Right atrium auricular region (tissue), 2 donors: ENCODE data around the gene PRR15. TPM values are rescaled to one million over a fixed set of nuclear protein-coding genes. Genes with fewer than 3 reads are reported as not detected.
"Not testable (repeated sequence)": the region's sequence is repeated elsewhere in the genome, so short reads cannot be mapped to it uniquely, and the experiment has no call there.

ENCODE experiments used
- DNase-seq: peaks from one replicate; pipeline ENCODE4 v3.0.0-alpha.2; 2019; ENCODE audit warnings: low spot score
- H3K27ac ChIP-seq, 2 donors: fragments of 200-600 bp; sonication (generic); 1 replicate in 1 of 2; 2 replicates in 1 of 2; pipeline ENCODE4 v1.5.1; 2016 to 2019
- H3K27me3 ChIP-seq, 2 donors: fragments of 200-600 bp; sonication (generic); one replicate each; pipeline versions ENCODE4 v1.5.1 to v1.6.0; 2017 to 2019
- H3K36me3 ChIP-seq: fragments of 200-600 bp; sonication (generic); one replicate; pipeline ENCODE4 v1.5.1; 2016
- H3K4me1 ChIP-seq, 2 donors: fragments of 200-600 bp; sonication (generic); one replicate each; pipeline versions ENCODE4 v1.5.1 to v1.6.0; 2017 to 2019
- H3K4me3 ChIP-seq, 2 donors: fragments of 200-600 bp; sonication (generic); 1 replicate in 1 of 2; 2 replicates in 1 of 2; pipeline ENCODE4 v1.5.1; 2017 to 2019; ENCODE audit warnings: mild to moderate bottlenecking in 1 of 2, moderate library complexity in 1 of 2
- H3K9me3 ChIP-seq, 2 donors: fragments of 200-600 bp; sonication (generic); one replicate each; pipeline ENCODE4 v1.5.1; 2019
- total RNA-seq, 2 donors: library from RNA; depleted of rRNA; stranded (reverse); fragments of >200 nt; gene quantifications; one replicate each; pipeline ENCODE4 v1.1.0, GENCODE V29; 2016
- TF ChIP-seq, protein P1 (sequence below), 2 donors: fragments of 200-600 bp; sonication (generic); IDR thresholded peaks; one replicate each; pipeline ENCODE4 v1.5.1; 2019; ENCODE audit warnings: antibody characterized with exemption in 2 of 2

The PRR15 gene
- 10 to 100 TPM in 1 of 2 donors, 1 to 10 TPM in 1; 4.2 to 26.3 TPM for total RNA-seq

GRCh38 chr7:29563590-29564495 is at the start of gene PRR15:
Gene PRR15, plus strand, starts transcription at chr7:29563835. Its CDS starts 2,495 bp downstream, at chr7:29566330.
- H3K4me3 ChIP-seq = peak within 1 kb of the TSS; percentile 36 to 54
- peaks cover 0 to 35% of the 10 kb centered on the region in 2 donors for H3K4me1 ChIP-seq
- peak within 1 kb of the TSS; percentile 5 to 32 for H3K27ac ChIP-seq
- peaks cover 3 to 10% of the 10 kb centered on the region in 2 donors for H3K27me3 ChIP-seq
- TF ChIP-seq, protein P1, sequence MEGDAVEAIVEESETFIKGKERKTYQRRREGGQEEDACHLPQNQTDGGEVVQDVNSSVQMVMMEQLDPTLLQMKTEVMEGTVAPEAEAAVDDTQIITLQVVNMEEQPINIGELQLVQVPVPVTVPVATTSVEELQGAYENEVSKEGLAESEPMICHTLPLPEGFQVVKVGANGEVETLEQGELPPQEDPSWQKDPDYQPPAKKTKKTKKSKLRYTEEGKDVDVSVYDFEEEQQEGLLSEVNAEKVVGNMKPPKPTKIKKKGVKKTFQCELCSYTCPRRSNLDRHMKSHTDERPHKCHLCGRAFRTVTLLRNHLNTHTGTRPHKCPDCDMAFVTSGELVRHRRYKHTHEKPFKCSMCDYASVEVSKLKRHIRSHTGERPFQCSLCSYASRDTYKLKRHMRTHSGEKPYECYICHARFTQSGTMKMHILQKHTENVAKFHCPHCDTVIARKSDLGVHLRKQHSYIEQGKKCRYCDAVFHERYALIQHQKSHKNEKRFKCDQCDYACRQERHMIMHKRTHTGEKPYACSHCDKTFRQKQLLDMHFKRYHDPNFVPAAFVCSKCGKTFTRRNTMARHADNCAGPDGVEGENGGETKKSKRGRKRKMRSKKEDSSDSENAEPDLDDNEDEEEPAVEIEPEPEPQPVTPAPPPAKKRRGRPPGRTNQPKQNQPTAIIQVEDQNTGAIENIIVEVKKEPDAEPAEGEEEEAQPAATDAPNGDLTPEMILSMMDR (IDR thresholded peaks at IDR 0.05) = no peak
- no peaks in the 10 kb centered on the region for H3K9me3 ChIP-seq
- DNase-seq = no peak
- no peaks in the 10 kb centered on the region for H3K36me3 ChIP-seq

GRCh38 chr7:29516491-29516890 is 47.1 kb upstream of the PRR15 start:
- Histone ChIP-seq H3K9me3 (peaks cover 0 to 4% of the 10 kb centered on the region in 2 donors), H3K36me3 (no peaks in the 10 kb centered on the region), H3K4me1 (no peaks in the 10 kb centered on the region), H3K27me3 (no peaks in the 10 kb centered on the region), H3K27ac (no peak overlapping the region), H3K4me3 (no peak overlapping the region)
- TF ChIP-seq, protein P1 (IDR thresholded peaks at IDR 0.05) = no peak
- no peak for DNase-seq

GRCh38 chr7:29518616-29519015 is 45.0 kb upstream of the PRR15 start:
- no peak for DNase-seq
- Histone ChIP-seq H3K36me3 (no peaks in the 10 kb centered on the region), H3K4me3 (no peak overlapping the region), H3K27ac (no peak overlapping the region), H3K27me3 (no peaks in the 10 kb centered on the region), H3K4me1 (no peaks in the 10 kb centered on the region), H3K9me3 (peaks cover 0 to 21% of the 10 kb centered on the region in 2 donors)
- TF ChIP-seq, protein P1 (IDR thresholded peaks at IDR 0.05) = no peak

DNA sequence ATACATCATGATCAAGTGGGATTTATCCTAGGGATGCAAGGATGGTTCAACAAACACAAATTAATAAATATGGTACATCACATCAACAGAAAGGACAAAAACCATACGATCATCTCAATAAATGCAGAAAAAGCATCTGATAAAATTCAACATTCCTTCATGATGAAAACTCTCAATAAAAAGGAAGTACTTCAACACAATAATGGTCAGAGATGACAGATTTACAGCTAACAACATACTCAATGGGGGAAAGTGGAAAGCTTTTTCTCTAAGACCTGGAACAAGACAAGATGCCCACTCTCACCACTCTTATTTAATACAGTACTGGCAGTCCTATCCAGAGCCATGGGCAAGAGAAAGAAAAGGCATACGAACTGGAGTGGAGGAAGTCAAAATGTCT is 39.9 kb upstream of the PRR15 start:
- no peaks in the 10 kb centered on the region for H3K36me3 ChIP-seq
- TF ChIP-seq, protein P1 (IDR thresholded peaks at IDR 0.05) = no peak
- H3K9me3 ChIP-seq = peaks cover 0 to 21% of the 10 kb centered on the region in 2 donors
- H3K4me1 ChIP-seq = no peaks in the 10 kb centered on the region
- H3K27ac ChIP-seq = no peak overlapping the region
- DNase-seq = no peak
- no peaks in the 10 kb centered on the region for H3K27me3 ChIP-seq
- H3K4me3 ChIP-seq = no peak overlapping the region

- Histone ChIP-seq H3K4me3 (no peak overlapping the region), H3K36me3 (no peaks in the 10 kb centered on the region), H3K9me3 (peaks cover 0 to 6% of the 10 kb centered on the region in 2 donors), H3K4me1 (no peaks in the 10 kb centered on the region), H3K27ac (no peak overlapping the region), H3K27me3 (no peaks in the 10 kb centered on the region)
- no peak for DNase-seq
- TF ChIP-seq, protein P1 (IDR thresholded peaks at IDR 0.05) = no peak
Measured at GRCh38 chr7:29527505-29528108, 36.0 kb upstream of the PRR15 start.

- not testable (repeated sequence) for H3K4me3 ChIP-seq, H3K36me3 ChIP-seq, DNase-seq, H3K27me3 ChIP-seq, H3K27ac ChIP-seq, H3K9me3 ChIP-seq, H3K4me1 ChIP-seq
Measured at GRCh38 chr7:29528526-29528925, 35.1 kb upstream of the PRR15 start.
